Measurements from ENCODE around the gene FATE1.

- no peak for TF ChIP-seq RFX5 (IDR thresholded peaks at IDR 0.05; ENCODE audit: borderline replicate concordance, low read depth, low read length)
- no peak for TF ChIP-seq CTCF (IDR thresholded peaks at IDR 0.05; ENCODE audit: control extremely low read depth in 1 of 3, insufficient read depth in 1 of 3, low read depth in 1 of 3, low read length in 3 of 3)
- no peak for TF ChIP-seq POLR2A (IDR thresholded peaks at IDR 0.05; ENCODE audit: control extremely low read depth in 1 of 2, low read depth in 2 of 2, low read length in 2 of 2)
- no peak for TF ChIP-seq RNF2 (IDR thresholded peaks at IDR 0.05; ENCODE audit: borderline replicate concordance, low read depth, low read length, missing control alignments, poor library complexity, severe bottlenecking)
- TF ChIP-seq ATF2 (IDR thresholded peaks at IDR 0.05; ENCODE audit: low read length), result no peak
- TF ChIP-seq EZH2 (IDR thresholded peaks at IDR 0.05; ENCODE audit: low read depth, low read length, severe bottlenecking), result no peak
- no peak for TF ChIP-seq SAP30 (IDR thresholded peaks at IDR 0.05; ENCODE audit: insufficient read depth, insufficient replicate concordance, low read length)
- TF ChIP-seq SP1 (IDR thresholded peaks at IDR 0.05; ENCODE audit: low read depth, low read length), result no peak
- no peak for TF ChIP-seq RAD21 (IDR thresholded peaks at IDR 0.05 in 1 of 2, conservative IDR thresholded peaks at IDR 0.05 in 1 of 2; ENCODE audit: low read depth in 2 of 2, low read length in 2 of 2)
- no peak for TF ChIP-seq MAFK (IDR thresholded peaks at IDR 0.05; ENCODE audit: low read depth, low read length)
- TF ChIP-seq TBP (IDR thresholded peaks at IDR 0.05; ENCODE audit: low read depth, low read length), result no peak
- no peak for TF ChIP-seq POLR2AphosphoS5 (IDR thresholded peaks at IDR 0.05; ENCODE audit: low read depth, low read length)
Measured at GRCh38 chrX:151703487-151703886, 12.3 kb upstream of the FATE1 start.

All from H1 (cell line).